Measurements from ENCODE around the gene COLGALT1. TPM values are rescaled to one million over a fixed set of nuclear protein-coding genes. Genes with fewer than 3 reads are reported as not detected.
"Not testable (repeated sequence)": the region's sequence is repeated elsewhere in the genome, so short reads cannot be mapped to it uniquely, and the experiment has no call there.

Gene COLGALT1
- total RNA-seq, 1 donor: 103 TPM

- no peak for TF ChIP-seq CTCF (IDR thresholded peaks at IDR 0.05; ENCODE audit: insufficient read depth, low read depth, low read length)
- DNase-seq (ENCODE audit: low read depth): peak; percentile 57
- H3K4me3 ChIP-seq (ENCODE audit: low read depth, low read length): no peak overlapping the region
Observed at GRCh38 chr19:17579661-17580244, 24.3 kb downstream of the COLGALT1 start.

- H3K4me3 ChIP-seq (ENCODE audit: low read depth, low read length): no peak overlapping the region
- TF ChIP-seq CTCF (IDR thresholded peaks at IDR 0.05; ENCODE audit: insufficient read depth, low read depth, low read length): no peak
- DNase-seq (ENCODE audit: low read depth): no peak
Observed at GRCh38 chr19:17580470-17581144, 25.2 kb downstream of the COLGALT1 start.

GRCh38 chr19:17581211-17581874 lies 25.9 kb downstream of the COLGALT1 start:
- TF ChIP-seq CTCF (IDR thresholded peaks at IDR 0.05; ENCODE audit: insufficient read depth, low read depth, low read length): no peak
- H3K4me3 ChIP-seq (ENCODE audit: low read depth, low read length): no peak overlapping the region
- DNase-seq (ENCODE audit: low read depth): no peak

GRCh38 chr19:17582613-17583012 lies 27.2 kb downstream of the COLGALT1 start:
- no peak for TF ChIP-seq CTCF (IDR thresholded peaks at IDR 0.05; ENCODE audit: insufficient read depth, low read depth, low read length)
- no peak overlapping the region for H3K4me3 ChIP-seq (ENCODE audit: low read depth, low read length)
- DNase-seq (ENCODE audit: low read depth): no peak

- no peak for DNase-seq (ENCODE audit: low read depth)
- H3K4me3 ChIP-seq (ENCODE audit: low read depth, low read length): no peak overlapping the region
- TF ChIP-seq CTCF (IDR thresholded peaks at IDR 0.05; ENCODE audit: insufficient read depth, low read depth, low read length): no peak
Observed at GRCh38 chr19:17584132-17584531, 28.7 kb downstream of the COLGALT1 start.

GRCh38 chr19:17585395-17585794 lies 29.9 kb downstream of the COLGALT1 start:
- DNase-seq (ENCODE audit: low read depth); H3K4me3 ChIP-seq (ENCODE audit: low read depth, low read length): not testable (repeated sequence)

GRCh38 chr19:17590866-17591265 lies 35.4 kb downstream of the COLGALT1 start:
- no peak for TF ChIP-seq CTCF (IDR thresholded peaks at IDR 0.05; ENCODE audit: insufficient read depth, low read depth, low read length)
- DNase-seq (ENCODE audit: low read depth): no peak
- H3K4me3 ChIP-seq (ENCODE audit: low read depth, low read length): no peak overlapping the region

GRCh38 chr19:17594296-17594695 lies 38.8 kb downstream of the COLGALT1 start:
- H3K4me3 ChIP-seq (ENCODE audit: low read depth, low read length); DNase-seq (ENCODE audit: low read depth): not testable (repeated sequence)

GRCh38 chr19:17598063-17598462 lies 42.6 kb downstream of the COLGALT1 start:
- H3K4me3 ChIP-seq (ENCODE audit: low read depth, low read length); DNase-seq (ENCODE audit: low read depth): not testable (repeated sequence)
